ENCODE measurements around the gene UMAD1.
A peak's percentile ranks its signal among the peaks of the same experiment; 100 is the strongest.

UMAD1 gene

DNA sequence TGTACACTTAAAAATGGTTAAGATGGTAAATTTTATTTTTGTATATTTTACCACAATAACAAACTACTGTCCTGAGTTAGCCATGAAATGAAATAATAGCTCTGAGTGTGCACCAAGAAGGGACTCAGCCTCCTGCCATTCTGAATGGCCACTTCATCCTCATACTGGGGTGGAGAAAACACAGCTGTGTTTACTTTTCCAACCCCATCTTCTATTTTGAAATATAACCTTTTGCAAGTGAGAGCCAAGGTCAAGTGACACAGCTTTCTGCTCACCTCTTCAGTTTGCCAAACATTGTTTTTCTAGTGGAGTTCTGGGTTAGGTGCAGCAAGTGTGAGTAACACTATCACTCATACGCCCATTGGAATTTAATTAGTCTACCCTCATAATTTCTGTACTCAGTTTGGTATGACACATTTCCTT lies 220.7 kb downstream of the UMAD1 start:
- Histone ChIP-seq H3K4me3 (ENCODE audit: severe bottlenecking) (no peak overlapping the region), H3K36me3 (ENCODE audit: low read depth) (no peaks in the 10 kb centered on the region), H3K27me3 (ENCODE audit: insufficient read depth, poor library complexity, severe bottlenecking) (no peaks in the 10 kb centered on the region), H3K4me1 (ENCODE audit: insufficient read depth, poor library complexity, severe bottlenecking) (peaks cover 30% of the 10 kb centered on the region), H3K9me3 (ENCODE audit: severe bottlenecking) (no peaks in the 10 kb centered on the region), H3K27ac (ENCODE audit: poor library complexity, severe bottlenecking) (peak overlapping the region; percentile 42)
- TF ChIP-seq, protein P1, sequence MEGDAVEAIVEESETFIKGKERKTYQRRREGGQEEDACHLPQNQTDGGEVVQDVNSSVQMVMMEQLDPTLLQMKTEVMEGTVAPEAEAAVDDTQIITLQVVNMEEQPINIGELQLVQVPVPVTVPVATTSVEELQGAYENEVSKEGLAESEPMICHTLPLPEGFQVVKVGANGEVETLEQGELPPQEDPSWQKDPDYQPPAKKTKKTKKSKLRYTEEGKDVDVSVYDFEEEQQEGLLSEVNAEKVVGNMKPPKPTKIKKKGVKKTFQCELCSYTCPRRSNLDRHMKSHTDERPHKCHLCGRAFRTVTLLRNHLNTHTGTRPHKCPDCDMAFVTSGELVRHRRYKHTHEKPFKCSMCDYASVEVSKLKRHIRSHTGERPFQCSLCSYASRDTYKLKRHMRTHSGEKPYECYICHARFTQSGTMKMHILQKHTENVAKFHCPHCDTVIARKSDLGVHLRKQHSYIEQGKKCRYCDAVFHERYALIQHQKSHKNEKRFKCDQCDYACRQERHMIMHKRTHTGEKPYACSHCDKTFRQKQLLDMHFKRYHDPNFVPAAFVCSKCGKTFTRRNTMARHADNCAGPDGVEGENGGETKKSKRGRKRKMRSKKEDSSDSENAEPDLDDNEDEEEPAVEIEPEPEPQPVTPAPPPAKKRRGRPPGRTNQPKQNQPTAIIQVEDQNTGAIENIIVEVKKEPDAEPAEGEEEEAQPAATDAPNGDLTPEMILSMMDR (IDR thresholded peaks at IDR 0.05; ENCODE audit: poor library complexity, severe bottlenecking): no peak
- no peak for DNase-seq (ENCODE audit: low spot score)
- ATAC-seq (ENCODE audit: low read depth): peak; percentile 97

DNA sequence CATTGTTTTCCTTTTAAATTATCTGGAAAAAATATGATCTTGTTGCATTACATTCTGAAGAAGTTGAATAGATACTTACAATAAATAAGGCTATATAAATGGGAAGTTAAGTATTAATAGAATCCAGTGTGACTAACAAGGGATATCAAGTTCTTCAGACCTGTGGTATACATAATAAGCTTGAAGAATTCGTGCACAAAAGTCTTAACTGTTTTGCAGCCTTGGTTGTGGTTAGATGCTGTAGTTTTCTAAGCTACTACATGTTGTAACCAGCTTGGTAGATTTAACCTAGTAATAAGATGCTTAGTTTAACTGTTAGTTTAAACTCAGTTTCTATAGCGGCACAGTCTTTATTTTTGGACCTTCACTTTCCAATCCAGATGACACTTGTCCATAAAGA lies 221.8 kb downstream of the UMAD1 start:
- H3K27me3 ChIP-seq (ENCODE audit: insufficient read depth, poor library complexity, severe bottlenecking): no peaks in the 10 kb centered on the region
- H3K36me3 ChIP-seq (ENCODE audit: low read depth): no peaks in the 10 kb centered on the region
- TF ChIP-seq, protein P1 (IDR thresholded peaks at IDR 0.05; ENCODE audit: poor library complexity, severe bottlenecking): no peak
- ATAC-seq (ENCODE audit: low read depth): no peak
- no peak for DNase-seq (ENCODE audit: low spot score)
- no peak overlapping the region for H3K27ac ChIP-seq (ENCODE audit: poor library complexity, severe bottlenecking)
- H3K4me3 ChIP-seq (ENCODE audit: severe bottlenecking): no peak overlapping the region
- H3K9me3 ChIP-seq (ENCODE audit: severe bottlenecking): no peaks in the 10 kb centered on the region
- H3K4me1 ChIP-seq (ENCODE audit: insufficient read depth, poor library complexity, severe bottlenecking): peaks cover 30% of the 10 kb centered on the region

DNA sequence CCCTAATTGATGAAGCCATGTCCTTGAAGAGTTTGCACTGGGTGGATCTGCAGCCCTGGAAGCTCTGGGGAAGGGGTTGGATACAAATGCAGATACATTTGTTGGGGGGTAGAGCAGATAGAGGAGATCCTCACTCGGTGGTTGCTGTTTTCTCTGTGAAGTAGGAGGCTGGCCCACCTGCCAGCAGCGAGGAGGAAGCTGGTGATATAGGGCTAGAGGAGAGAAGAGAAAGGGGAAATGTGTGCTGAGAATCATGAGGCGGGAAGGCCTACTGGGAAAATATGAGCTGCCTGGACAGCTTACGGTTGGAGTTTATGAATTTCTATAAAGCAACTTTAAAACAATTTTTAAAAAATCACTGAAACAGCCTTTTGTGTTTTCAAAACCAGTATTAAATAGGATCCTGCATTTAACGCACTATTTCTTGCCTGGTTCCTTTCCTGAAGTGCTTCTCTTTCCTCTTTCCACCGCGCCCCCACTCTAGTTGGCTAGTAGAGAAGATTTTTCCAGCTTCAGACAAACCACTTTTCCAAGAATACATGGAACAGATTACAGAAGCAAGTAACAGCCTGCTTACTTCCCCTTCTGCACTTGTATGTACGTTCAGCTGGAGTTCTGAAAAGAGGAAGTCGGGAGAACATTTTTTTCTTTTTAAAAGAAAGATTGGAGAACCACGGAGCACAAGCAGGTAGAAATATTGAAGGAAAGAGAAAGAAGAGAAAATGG lies 227.5 kb downstream of the UMAD1 start:
- TF ChIP-seq, protein P1 (IDR thresholded peaks at IDR 0.05; ENCODE audit: poor library complexity, severe bottlenecking): no peak
- DNase-seq (ENCODE audit: low spot score): no peak
- Histone ChIP-seq H3K27me3 (ENCODE audit: insufficient read depth, poor library complexity, severe bottlenecking) (no peaks in the 10 kb centered on the region), H3K27ac (ENCODE audit: poor library complexity, severe bottlenecking) (no peak overlapping the region), H3K36me3 (ENCODE audit: low read depth) (no peaks in the 10 kb centered on the region), H3K4me1 (ENCODE audit: insufficient read depth, poor library complexity, severe bottlenecking) (no peaks in the 10 kb centered on the region), H3K4me3 (ENCODE audit: severe bottlenecking) (no peak overlapping the region), H3K9me3 (ENCODE audit: severe bottlenecking) (no peaks in the 10 kb centered on the region)
- no peak for ATAC-seq (ENCODE audit: low read depth)

DNA sequence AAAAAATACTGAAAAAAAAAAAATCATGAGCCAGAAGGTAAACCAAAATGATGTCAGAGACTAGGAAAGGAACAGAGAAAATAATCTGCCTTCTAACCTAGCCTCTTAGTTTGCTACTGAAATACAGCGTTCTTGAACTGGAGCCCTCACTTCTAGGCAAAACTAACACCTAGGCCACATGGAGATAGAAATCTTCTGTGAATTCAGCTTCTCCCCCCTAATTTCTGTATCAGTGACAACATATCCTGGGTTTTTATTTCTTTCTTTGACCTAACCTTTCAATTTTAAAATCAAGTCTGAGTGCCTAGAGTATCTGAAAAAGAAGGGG lies 228.0 kb downstream of the UMAD1 start:
- Histone ChIP-seq H3K36me3 (ENCODE audit: low read depth) (no peaks in the 10 kb centered on the region), H3K4me3 (ENCODE audit: severe bottlenecking) (no peak overlapping the region), H3K27me3 (ENCODE audit: insufficient read depth, poor library complexity, severe bottlenecking) (no peaks in the 10 kb centered on the region), H3K9me3 (ENCODE audit: severe bottlenecking) (no peaks in the 10 kb centered on the region), H3K4me1 (ENCODE audit: insufficient read depth, poor library complexity, severe bottlenecking) (no peaks in the 10 kb centered on the region), H3K27ac (ENCODE audit: poor library complexity, severe bottlenecking) (no peak overlapping the region)
- TF ChIP-seq, protein P1 (IDR thresholded peaks at IDR 0.05; ENCODE audit: poor library complexity, severe bottlenecking): no peak
- ATAC-seq (ENCODE audit: low read depth) (no peak), DNase-seq (ENCODE audit: low spot score) (no peak)

DNA sequence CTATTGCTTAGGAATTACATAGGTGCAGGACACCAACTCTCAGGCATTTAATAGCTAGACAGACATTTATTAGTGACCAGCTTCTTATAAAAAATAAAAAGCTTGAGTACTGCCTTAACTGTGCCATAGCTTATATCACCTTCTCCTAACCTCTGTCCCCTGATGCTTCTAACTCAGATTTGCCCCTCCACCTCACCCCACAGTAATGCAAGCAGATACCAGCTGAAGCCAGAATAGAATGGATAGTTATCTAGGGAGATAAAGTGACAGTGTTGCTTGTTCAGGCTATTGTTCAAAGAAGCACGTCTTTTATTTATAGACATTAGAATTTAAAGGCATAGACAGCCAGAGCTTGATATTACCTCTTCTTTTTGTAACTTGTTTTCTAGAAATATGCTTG lies 228.5 kb downstream of the UMAD1 start:
- DNase-seq (ENCODE audit: low spot score): no peak
- H3K9me3 ChIP-seq (ENCODE audit: severe bottlenecking): no peaks in the 10 kb centered on the region
- no peak for ATAC-seq (ENCODE audit: low read depth)
- H3K27ac ChIP-seq (ENCODE audit: poor library complexity, severe bottlenecking): no peak overlapping the region
- H3K27me3 ChIP-seq (ENCODE audit: insufficient read depth, poor library complexity, severe bottlenecking): no peaks in the 10 kb centered on the region
- H3K4me3 ChIP-seq (ENCODE audit: severe bottlenecking): no peak overlapping the region
- TF ChIP-seq, protein P1 (IDR thresholded peaks at IDR 0.05; ENCODE audit: poor library complexity, severe bottlenecking): no peak
- H3K4me1 ChIP-seq (ENCODE audit: insufficient read depth, poor library complexity, severe bottlenecking): no peaks in the 10 kb centered on the region
- no peaks in the 10 kb centered on the region for H3K36me3 ChIP-seq (ENCODE audit: low read depth)
